HEK293 (cell line): ENCODE results near the gene DRAP1.

Experiments used
- BCL11A ChIP-seq: fragments of 450-650 bp; formaldehyde crosslinking; IDR thresholded peaks from 2 replicates; pipeline ENCODE4 v1.5.1; 2016; ENCODE audit warnings: low read depth, missing biosample characterization, missing genetic modification characterization
- GLI2 ChIP-seq: fragments of 450-650 bp; formaldehyde crosslinking; IDR thresholded peaks from 2 replicates; pipeline ENCODE4; 2017; ENCODE audit warnings: missing biosample characterization, missing genetic modification characterization, low read depth, borderline replicate concordance
- HOXA7 ChIP-seq: sonication (generic); formaldehyde crosslinking; IDR thresholded peaks from 2 replicates; pipeline ENCODE4 v1.8.1; 2022; ENCODE audit warnings: missing genetic modification reagents, borderline replicate concordance
- KLF8 ChIP-seq: fragments of 450-650 bp; formaldehyde crosslinking; IDR thresholded peaks from 2 replicates; pipeline ENCODE4 v1.5.1; 2016; ENCODE audit warnings: missing biosample characterization, missing genetic modification characterization
- KLF9 ChIP-seq: fragments of 450-650 bp; formaldehyde crosslinking; IDR thresholded peaks from 2 replicates; pipeline ENCODE4 v1.5.1; 2016; ENCODE audit warnings: missing biosample characterization, missing genetic modification characterization, low read depth
- SP7 ChIP-seq: fragments of 450-650 bp; formaldehyde crosslinking; IDR thresholded peaks from 2 replicates; pipeline ENCODE4 v1.5.1; 2016; ENCODE audit warnings: missing biosample characterization, missing genetic modification characterization
- ZBTB17 ChIP-seq: fragments of 450-650 bp; formaldehyde crosslinking; IDR thresholded peaks from 2 replicates; pipeline ENCODE4 v1.5.1; 2016; ENCODE audit warnings: missing biosample characterization, missing genetic modification characterization
- ZNF140 ChIP-seq: fragments of 450-650 bp; formaldehyde crosslinking; IDR thresholded peaks from 2 replicates; pipeline ENCODE4 v1.5.1; 2016; ENCODE audit warnings: missing biosample characterization, missing genetic modification characterization
- ZNF16 ChIP-seq: fragments of 450-650 bp; formaldehyde crosslinking; IDR thresholded peaks from 2 replicates; pipeline ENCODE4 v1.5.1; 2016; ENCODE audit warnings: low read depth, missing biosample characterization, missing genetic modification characterization
- ZNF302 ChIP-seq: fragments of 450-650 bp; formaldehyde crosslinking; IDR thresholded peaks from 2 replicates; pipeline ENCODE4 v1.5.1; 2016; ENCODE audit warnings: missing biosample characterization, missing genetic modification characterization, low read depth
- ZNF391 ChIP-seq: fragments of 450-650 bp; formaldehyde crosslinking; IDR thresholded peaks from 2 replicates; pipeline ENCODE4 v1.5.1; 2016; ENCODE audit warnings: low read depth, missing biosample characterization, missing genetic modification characterization, borderline replicate concordance
- ZNF514 ChIP-seq: fragments of 450-650 bp; formaldehyde crosslinking; IDR thresholded peaks from 2 replicates; pipeline ENCODE4 v1.5.1; 2016; ENCODE audit warnings: missing biosample characterization, missing genetic modification characterization
- ZNF610 ChIP-seq: fragments of 450-650 bp; formaldehyde crosslinking; IDR thresholded peaks from 2 replicates; pipeline ENCODE4 v1.5.1; 2016; ENCODE audit warnings: missing biosample characterization, missing genetic modification characterization, borderline replicate concordance
- ZNF623 ChIP-seq: fragments of 450-650 bp; formaldehyde crosslinking; IDR thresholded peaks from 2 replicates; pipeline ENCODE4 v1.5.1; 2016; ENCODE audit warnings: missing biosample characterization, missing genetic modification characterization
- ZNF76 ChIP-seq: fragments of 450-650 bp; formaldehyde crosslinking; IDR thresholded peaks from 2 replicates; pipeline ENCODE4; 2016; ENCODE audit warnings: low read depth, missing biosample characterization, missing genetic modification characterization, borderline replicate concordance
- ZSCAN23 ChIP-seq: fragments of 450-650 bp; formaldehyde crosslinking; IDR thresholded peaks from 2 replicates; pipeline ENCODE4 v1.5.1; 2016; ENCODE audit warnings: missing biosample characterization, missing genetic modification characterization
- ZXDB ChIP-seq: fragments of 450-650 bp; formaldehyde crosslinking; IDR thresholded peaks from 2 replicates; pipeline ENCODE4 v1.5.1; 2016; ENCODE audit warnings: missing biosample characterization, missing genetic modification characterization
- TF ChIP-seq, protein P1 (sequence below): fragments of 450-650 bp; formaldehyde crosslinking; conservative IDR thresholded peaks from 2 replicates; pipeline ENCODE4 v1.5.1; 2016; ENCODE audit warnings: low read depth, missing biosample characterization, missing genetic modification characterization
- TF ChIP-seq, protein P2 (sequence below): fragments of 450-650 bp; formaldehyde crosslinking; IDR thresholded peaks from 2 replicates; pipeline ENCODE4 v1.5.1; 2016; ENCODE audit warnings: missing biosample characterization, missing genetic modification characterization
- TF ChIP-seq, protein P3 (sequence below): fragments of 450-650 bp; formaldehyde crosslinking; IDR thresholded peaks from 2 replicates; pipeline ENCODE4 v1.5.1; 2016; ENCODE audit warnings: missing biosample characterization, missing genetic modification characterization
- TF ChIP-seq, protein P4 (sequence below): fragments of 450-650 bp; IDR thresholded peaks from 2 replicates; pipeline ENCODE4 v1.5.1; 2018; ENCODE audit warnings: missing biosample characterization, mild to moderate bottlenecking, missing genetic modification characterization
- TF ChIP-seq, protein P5 (sequence below): fragments of 450-650 bp; formaldehyde crosslinking; IDR thresholded peaks from 2 replicates; pipeline ENCODE4 v1.5.1; 2016; ENCODE audit warnings: missing biosample characterization, missing genetic modification characterization
- TF ChIP-seq, protein P6 (sequence below): fragments of 450-650 bp; formaldehyde crosslinking; IDR thresholded peaks from 2 replicates; pipeline ENCODE4 v1.5.1; 2017; ENCODE audit warnings: missing biosample characterization, missing genetic modification characterization
- TF ChIP-seq, protein P7 (sequence below): fragments of 450-650 bp; formaldehyde crosslinking; IDR thresholded peaks from 2 replicates; pipeline ENCODE4 v1.5.1; 2016; ENCODE audit warnings: missing biosample characterization, missing genetic modification characterization

DRAP1 gene

DNA sequence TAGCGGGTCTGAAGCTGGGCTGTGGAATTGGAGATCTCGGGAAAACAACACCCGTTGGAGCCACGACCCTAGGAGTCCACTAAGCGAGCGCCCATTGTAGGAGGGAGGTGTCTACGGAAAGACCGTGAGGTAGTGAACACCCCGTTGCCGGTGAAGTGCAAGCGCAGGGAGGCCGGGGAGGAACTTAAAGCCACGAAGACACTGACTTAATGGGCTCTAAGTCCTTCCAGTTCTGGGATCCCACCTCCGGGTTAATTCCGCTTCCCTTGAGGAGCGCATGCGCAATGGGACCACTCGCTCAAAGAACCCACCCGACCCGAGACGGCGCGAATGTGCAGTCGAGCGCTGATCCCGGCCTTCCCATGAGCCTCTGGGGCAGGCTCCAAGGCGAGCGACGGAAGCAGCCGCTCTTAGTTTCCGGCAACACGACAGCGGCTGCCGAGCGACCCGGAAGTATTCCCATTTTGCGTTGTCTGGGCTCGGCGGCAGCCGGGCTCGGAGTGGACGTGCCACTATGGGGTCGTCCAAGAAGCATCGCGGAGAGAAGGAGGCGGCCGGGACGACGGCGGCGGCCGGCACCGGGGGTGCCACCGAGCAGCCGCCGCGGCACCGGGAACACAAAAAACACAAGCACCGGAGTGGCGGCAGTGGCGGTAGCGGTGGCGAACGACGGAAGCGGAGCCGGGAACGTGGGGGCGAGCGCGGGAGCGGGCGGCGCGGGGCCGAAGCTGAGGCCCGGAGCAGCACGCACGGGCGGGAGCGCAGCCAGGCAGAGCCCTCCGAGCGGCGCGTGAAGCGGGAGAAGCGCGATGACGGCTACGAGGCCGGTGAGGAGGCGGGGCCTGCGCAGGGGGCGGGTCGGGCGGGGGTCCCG, 42.3 kb downstream of the DRAP1 start, which contains the start of gene SART1 (continued):
- TF ChIP-seq, protein P1, sequence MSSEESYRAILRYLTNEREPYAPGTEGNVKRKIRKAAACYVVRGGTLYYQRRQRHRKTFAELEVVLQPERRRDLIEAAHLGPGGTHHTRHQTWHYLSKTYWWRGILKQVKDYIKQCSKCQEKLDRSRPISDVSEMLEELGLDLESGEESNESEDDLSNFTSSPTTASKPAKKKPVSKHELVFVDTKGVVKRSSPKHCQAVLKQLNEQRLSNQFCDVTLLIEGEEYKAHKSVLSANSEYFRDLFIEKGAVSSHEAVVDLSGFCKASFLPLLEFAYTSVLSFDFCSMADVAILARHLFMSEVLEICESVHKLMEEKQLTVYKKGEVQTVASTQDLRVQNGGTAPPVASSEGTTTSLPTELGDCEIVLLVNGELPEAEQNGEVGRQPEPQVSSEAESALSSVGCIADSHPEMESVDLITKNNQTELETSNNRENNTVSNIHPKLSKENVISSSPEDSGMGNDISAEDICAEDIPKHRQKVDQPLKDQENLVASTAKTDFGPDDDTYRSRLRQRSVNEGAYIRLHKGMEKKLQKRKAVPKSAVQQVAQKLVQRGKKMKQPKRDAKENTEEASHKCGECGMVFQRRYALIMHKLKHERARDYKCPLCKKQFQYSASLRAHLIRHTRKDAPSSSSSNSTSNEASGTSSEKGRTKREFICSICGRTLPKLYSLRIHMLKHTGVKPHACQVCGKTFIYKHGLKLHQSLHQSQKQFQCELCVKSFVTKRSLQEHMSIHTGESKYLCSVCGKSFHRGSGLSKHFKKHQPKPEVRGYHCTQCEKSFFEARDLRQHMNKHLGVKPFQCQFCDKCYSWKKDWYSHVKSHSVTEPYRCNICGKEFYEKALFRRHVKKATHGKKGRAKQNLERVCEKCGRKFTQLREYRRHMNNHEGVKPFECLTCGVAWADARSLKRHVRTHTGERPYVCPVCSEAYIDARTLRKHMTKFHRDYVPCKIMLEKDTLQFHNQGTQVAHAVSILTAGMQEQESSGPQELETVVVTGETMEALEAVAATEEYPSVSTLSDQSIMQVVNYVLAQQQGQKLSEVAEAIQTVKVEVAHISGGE (tag by site-specific recombination) = peak; percentile 95
- no peak for TF ChIP-seq HOXA7 (CRISPR knock-in tag)
- TF ChIP-seq ZNF610 (tag by site-specific recombination) = no peak
- TF ChIP-seq ZSCAN23 = no peak
- TF ChIP-seq, protein P2, sequence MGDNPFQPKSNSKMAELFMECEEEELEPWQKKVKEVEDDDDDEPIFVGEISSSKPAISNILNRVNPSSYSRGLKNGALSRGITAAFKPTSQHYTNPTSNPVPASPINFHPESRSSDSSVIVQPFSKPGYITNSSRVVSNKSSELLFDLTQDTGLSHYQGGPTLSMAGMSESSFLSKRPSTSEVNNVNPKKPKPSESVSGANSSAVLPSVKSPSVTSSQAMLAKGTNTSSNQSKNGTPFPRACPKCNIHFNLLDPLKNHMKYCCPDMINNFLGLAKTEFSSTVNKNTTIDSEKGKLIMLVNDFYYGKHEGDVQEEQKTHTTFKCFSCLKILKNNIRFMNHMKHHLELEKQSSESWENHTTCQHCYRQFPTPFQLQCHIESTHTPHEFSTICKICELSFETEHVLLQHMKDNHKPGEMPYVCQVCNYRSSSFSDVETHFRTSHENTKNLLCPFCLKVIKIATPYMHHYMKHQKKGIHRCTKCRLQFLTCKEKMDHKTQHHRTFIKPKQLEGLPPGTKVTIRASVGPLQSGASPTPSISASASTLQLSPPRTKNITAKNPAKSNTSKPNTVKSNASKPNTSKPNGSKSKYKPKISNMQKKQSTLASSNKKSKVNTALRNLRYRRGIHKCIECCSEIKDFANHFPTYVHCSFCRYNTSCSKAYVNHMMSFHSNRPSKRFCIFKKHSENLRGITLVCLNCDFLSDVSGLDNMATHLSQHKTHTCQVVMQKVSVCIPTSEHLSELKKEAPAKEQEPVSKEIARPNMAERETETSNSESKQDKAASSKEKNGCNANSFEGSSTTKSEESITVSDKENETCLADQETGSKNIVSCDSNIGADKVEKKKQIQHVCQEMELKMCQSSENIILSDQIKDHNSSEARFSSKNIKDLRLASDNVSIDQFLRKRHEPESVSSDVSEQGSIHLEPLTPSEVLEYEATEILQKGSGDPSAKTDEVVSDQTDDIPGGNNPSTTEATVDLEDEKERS (tag by site-specific recombination) = no peak
- TF ChIP-seq, protein P3, sequence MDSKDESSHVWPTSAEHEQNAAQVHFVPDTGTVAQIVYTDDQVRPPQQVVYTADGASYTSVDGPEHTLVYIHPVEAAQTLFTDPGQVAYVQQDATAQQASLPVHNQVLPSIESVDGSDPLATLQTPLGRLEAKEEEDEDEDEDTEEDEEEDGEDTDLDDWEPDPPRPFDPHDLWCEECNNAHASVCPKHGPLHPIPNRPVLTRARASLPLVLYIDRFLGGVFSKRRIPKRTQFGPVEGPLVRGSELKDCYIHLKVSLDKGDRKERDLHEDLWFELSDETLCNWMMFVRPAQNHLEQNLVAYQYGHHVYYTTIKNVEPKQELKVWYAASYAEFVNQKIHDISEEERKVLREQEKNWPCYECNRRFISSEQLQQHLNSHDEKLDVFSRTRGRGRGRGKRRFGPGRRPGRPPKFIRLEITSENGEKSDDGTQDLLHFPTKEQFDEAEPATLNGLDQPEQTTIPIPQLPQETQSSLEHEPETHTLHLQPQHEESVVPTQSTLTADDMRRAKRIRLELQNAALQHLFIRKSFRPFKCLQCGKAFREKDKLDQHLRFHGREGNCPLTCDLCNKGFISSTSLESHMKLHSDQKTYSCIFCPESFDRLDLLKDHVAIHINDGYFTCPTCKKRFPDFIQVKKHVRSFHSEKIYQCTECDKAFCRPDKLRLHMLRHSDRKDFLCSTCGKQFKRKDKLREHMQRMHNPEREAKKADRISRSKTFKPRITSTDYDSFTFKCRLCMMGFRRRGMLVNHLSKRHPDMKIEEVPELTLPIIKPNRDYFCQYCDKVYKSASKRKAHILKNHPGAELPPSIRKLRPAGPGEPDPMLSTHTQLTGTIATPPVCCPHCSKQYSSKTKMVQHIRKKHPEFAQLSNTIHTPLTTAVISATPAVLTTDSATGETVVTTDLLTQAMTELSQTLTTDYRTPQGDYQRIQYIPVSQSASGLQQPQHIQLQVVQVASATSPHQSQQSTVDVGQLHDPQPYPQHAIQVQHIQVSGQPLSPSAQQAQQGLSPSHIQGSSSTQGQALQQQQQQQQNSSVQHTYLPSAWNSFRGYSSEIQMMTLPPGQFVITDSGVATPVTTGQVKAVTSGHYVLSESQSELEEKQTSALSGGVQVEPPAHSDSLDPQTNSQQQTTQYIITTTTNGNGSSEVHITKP = peak; percentile 93
- TF ChIP-seq SP7 (tag by site-specific recombination) = no peak
- no peak for TF ChIP-seq KLF8 (tag by site-specific recombination)
- peak; percentile 97 for TF ChIP-seq ZBTB17
- TF ChIP-seq, protein P4, sequence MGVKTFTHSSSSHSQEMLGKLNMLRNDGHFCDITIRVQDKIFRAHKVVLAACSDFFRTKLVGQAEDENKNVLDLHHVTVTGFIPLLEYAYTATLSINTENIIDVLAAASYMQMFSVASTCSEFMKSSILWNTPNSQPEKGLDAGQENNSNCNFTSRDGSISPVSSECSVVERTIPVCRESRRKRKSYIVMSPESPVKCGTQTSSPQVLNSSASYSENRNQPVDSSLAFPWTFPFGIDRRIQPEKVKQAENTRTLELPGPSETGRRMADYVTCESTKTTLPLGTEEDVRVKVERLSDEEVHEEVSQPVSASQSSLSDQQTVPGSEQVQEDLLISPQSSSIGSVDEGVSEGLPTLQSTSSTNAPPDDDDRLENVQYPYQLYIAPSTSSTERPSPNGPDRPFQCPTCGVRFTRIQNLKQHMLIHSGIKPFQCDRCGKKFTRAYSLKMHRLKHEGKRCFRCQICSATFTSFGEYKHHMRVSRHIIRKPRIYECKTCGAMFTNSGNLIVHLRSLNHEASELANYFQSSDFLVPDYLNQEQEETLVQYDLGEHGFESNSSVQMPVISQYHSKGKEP = no peak
- TF ChIP-seq, protein P5, sequence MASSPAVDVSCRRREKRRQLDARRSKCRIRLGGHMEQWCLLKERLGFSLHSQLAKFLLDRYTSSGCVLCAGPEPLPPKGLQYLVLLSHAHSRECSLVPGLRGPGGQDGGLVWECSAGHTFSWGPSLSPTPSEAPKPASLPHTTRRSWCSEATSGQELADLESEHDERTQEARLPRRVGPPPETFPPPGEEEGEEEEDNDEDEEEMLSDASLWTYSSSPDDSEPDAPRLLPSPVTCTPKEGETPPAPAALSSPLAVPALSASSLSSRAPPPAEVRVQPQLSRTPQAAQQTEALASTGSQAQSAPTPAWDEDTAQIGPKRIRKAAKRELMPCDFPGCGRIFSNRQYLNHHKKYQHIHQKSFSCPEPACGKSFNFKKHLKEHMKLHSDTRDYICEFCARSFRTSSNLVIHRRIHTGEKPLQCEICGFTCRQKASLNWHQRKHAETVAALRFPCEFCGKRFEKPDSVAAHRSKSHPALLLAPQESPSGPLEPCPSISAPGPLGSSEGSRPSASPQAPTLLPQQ (tag by site-specific recombination) = peak; percentile 25; the same call in 1 of the 2 replicates
- TF ChIP-seq, protein P6, sequence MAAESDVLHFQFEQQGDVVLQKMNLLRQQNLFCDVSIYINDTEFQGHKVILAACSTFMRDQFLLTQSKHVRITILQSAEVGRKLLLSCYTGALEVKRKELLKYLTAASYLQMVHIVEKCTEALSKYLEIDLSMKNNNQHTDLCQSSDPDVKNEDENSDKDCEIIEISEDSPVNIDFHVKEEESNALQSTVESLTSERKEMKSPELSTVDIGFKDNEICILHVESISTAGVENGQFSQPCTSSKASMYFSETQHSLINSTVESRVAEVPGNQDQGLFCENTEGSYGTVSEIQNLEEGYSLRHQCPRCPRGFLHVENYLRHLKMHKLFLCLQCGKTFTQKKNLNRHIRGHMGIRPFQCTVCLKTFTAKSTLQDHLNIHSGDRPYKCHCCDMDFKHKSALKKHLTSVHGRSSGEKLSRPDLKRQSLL (tag by site-specific recombination) = no peak
- no peak for TF ChIP-seq ZNF140 (tag by site-specific recombination)
- no peak for TF ChIP-seq BCL11A
- TF ChIP-seq ZNF302 = no peak
- no peak for TF ChIP-seq ZNF391 (tag by site-specific recombination)
- no peak for TF ChIP-seq ZNF623 (tag by site-specific recombination)
- TF ChIP-seq ZNF514 (tag by site-specific recombination) = no peak
- no peak for TF ChIP-seq GLI2 (tag by site-specific recombination)
- TF ChIP-seq ZNF16 = no peak
- TF ChIP-seq ZNF76 (tag by site-specific recombination) = peak; percentile 94
- TF ChIP-seq, protein P7, sequence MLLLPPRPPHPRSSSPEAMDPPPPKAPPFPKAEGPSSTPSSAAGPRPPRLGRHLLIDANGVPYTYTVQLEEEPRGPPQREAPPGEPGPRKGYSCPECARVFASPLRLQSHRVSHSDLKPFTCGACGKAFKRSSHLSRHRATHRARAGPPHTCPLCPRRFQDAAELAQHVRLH (tag by site-specific recombination) = no peak
- TF ChIP-seq ZXDB (tag by site-specific recombination) = peak; percentile 66
- TF ChIP-seq KLF9 (tag by site-specific recombination) = no peak
